ENCODE measurements around the gene RBM39. TPM values are rescaled to one million over a fixed set of nuclear protein-coding genes. Genes with fewer than 3 reads are reported as not detected.
"Not testable (repeated sequence)": the region's sequence is repeated elsewhere in the genome, so short reads cannot be mapped to it uniquely, and the experiment has no call there.

RBM39 gene
- total RNA-seq, 1 donor from 2014 or later = 208 TPM

- Histone ChIP-seq H3K4me3 (ENCODE audit: insufficient read depth, low read depth, low read length) (no peak overlapping the region), H3K9ac (ENCODE audit: low read length) (no peak overlapping the region), H3K27me3 (ENCODE audit: insufficient read depth, low read length) (no peaks in the 10 kb centered on the region), H3K36me3 (ENCODE audit: insufficient read depth, low read length) (no peaks in the 10 kb centered on the region), H3K4me2 (ENCODE audit: low read length) (no peak overlapping the region), H4K20me1 (ENCODE audit: insufficient read depth, low read length) (peaks cover 19% of the 10 kb centered on the region), H3K4me1 (ENCODE audit: insufficient read depth, low read length) (peaks cover 7% of the 10 kb centered on the region), H2AFZ (ENCODE audit: low read depth, low read length) (no peak overlapping the region), H3K79me2 (ENCODE audit: insufficient read depth, low read length) (peaks cover 46% of the 10 kb centered on the region), H3K27ac (ENCODE audit: low read depth, low read length) (no peak overlapping the region), H3K9me3 (ENCODE audit: insufficient read depth, low read depth, low read length) (no peaks in the 10 kb centered on the region)
- no peaks in the 10 kb centered on the region for H3K9me3 Mint-ChIP-seq (ENCODE audit: unreplicated experiment)
- no peaks in the 10 kb centered on the region for H3K27me3 Mint-ChIP-seq (ENCODE audit: low read depth, unreplicated experiment)
- peaks cover 6% of the 10 kb centered on the region for H3K4me1 Mint-ChIP-seq (ENCODE audit: low read depth, unreplicated experiment)
- FAIRE-seq = no peak
- DNase-seq (ENCODE audit: low read depth) = no peak
- H3K27ac Mint-ChIP-seq (ENCODE audit: unreplicated experiment) = no peak overlapping the region
- no peak overlapping the region for H3K4me3 Mint-ChIP-seq (ENCODE audit: unreplicated experiment)
- no peak for TF ChIP-seq EZH2 (IDR thresholded peaks at IDR 0.05; ENCODE audit: insufficient read depth, low read length)
- no peak for TF ChIP-seq CTCF (IDR thresholded peaks at IDR 0.05; ENCODE audit: insufficient read depth, low read depth, low read length)
- H3K36me3 Mint-ChIP-seq (ENCODE audit: low read depth, unreplicated experiment) = peaks cover 6% of the 10 kb centered on the region
These were observed 49.0 kb upstream of the RBM39 start for GRCh38 chr20:35791097-35791496.

GRCh38 chr20:35788796-35789195, 46.7 kb upstream of the RBM39 start:
- no peak for TF ChIP-seq CTCF (IDR thresholded peaks at IDR 0.05; ENCODE audit: insufficient read depth, low read depth, low read length)
- no peak for TF ChIP-seq EZH2 (IDR thresholded peaks at IDR 0.05; ENCODE audit: insufficient read depth, low read length)
- Histone ChIP-seq H3K4me3 (ENCODE audit: insufficient read depth, low read depth, low read length) (no peak overlapping the region), H3K27me3 (ENCODE audit: insufficient read depth, low read length) (no peaks in the 10 kb centered on the region), H3K9me3 (ENCODE audit: insufficient read depth, low read depth, low read length) (no peaks in the 10 kb centered on the region), H3K79me2 (ENCODE audit: insufficient read depth, low read length) (peaks cover 41% of the 10 kb centered on the region), H3K9ac (ENCODE audit: low read length) (no peak overlapping the region), H3K27ac (ENCODE audit: low read depth, low read length) (no peak overlapping the region), H3K36me3 (ENCODE audit: insufficient read depth, low read length) (no peaks in the 10 kb centered on the region), H3K4me2 (ENCODE audit: low read length) (no peak overlapping the region), H4K20me1 (ENCODE audit: insufficient read depth, low read length) (peaks cover 20% of the 10 kb centered on the region), H2AFZ (ENCODE audit: low read depth, low read length) (no peak overlapping the region), H3K4me1 (ENCODE audit: insufficient read depth, low read length) (peaks cover 7% of the 10 kb centered on the region)
- Mint-ChIP-seq H3K4me1 (ENCODE audit: low read depth, unreplicated experiment) (peaks cover 6% of the 10 kb centered on the region), H3K36me3 (ENCODE audit: low read depth, unreplicated experiment) (peaks cover 3% of the 10 kb centered on the region), H3K27ac (ENCODE audit: unreplicated experiment) (no peak overlapping the region), H3K27me3 (ENCODE audit: low read depth, unreplicated experiment) (no peaks in the 10 kb centered on the region), H3K9me3 (ENCODE audit: unreplicated experiment) (no peaks in the 10 kb centered on the region), H3K4me3 (ENCODE audit: unreplicated experiment) (no peak overlapping the region)
- DNase-seq (ENCODE audit: low read depth) (no peak), FAIRE-seq (no peak)

- H3K27me3 Mint-ChIP-seq (ENCODE audit: low read depth, unreplicated experiment); DNase-seq (ENCODE audit: low read depth); H3K9me3 Mint-ChIP-seq (ENCODE audit: unreplicated experiment); H3K27ac ChIP-seq (ENCODE audit: low read depth, low read length); H2AFZ ChIP-seq (ENCODE audit: low read depth, low read length); H3K9me3 ChIP-seq (ENCODE audit: insufficient read depth, low read depth, low read length); H3K4me1 ChIP-seq (ENCODE audit: insufficient read depth, low read length); H3K4me3 ChIP-seq (ENCODE audit: insufficient read depth, low read depth, low read length); H3K36me3 Mint-ChIP-seq (ENCODE audit: low read depth, unreplicated experiment); H3K4me1 Mint-ChIP-seq (ENCODE audit: low read depth, unreplicated experiment); H3K27ac Mint-ChIP-seq (ENCODE audit: unreplicated experiment); H3K4me2 ChIP-seq (ENCODE audit: low read length); FAIRE-seq; H3K4me3 Mint-ChIP-seq (ENCODE audit: unreplicated experiment); H3K36me3 ChIP-seq (ENCODE audit: insufficient read depth, low read length); H3K9ac ChIP-seq (ENCODE audit: low read length); H3K27me3 ChIP-seq (ENCODE audit: insufficient read depth, low read length): not testable (repeated sequence)
- peaks cover 56% of the 10 kb centered on the region for H3K79me2 ChIP-seq (ENCODE audit: insufficient read depth, low read length)
- H4K20me1 ChIP-seq (ENCODE audit: insufficient read depth, low read length) = peaks cover 22% of the 10 kb centered on the region
These were observed 43.5 kb upstream of the RBM39 start for GRCh38 chr20:35785541-35785940.

- H3K4me1 Mint-ChIP-seq (ENCODE audit: low read depth, unreplicated experiment); H3K4me3 ChIP-seq (ENCODE audit: insufficient read depth, low read depth, low read length); H3K4me1 ChIP-seq (ENCODE audit: insufficient read depth, low read length); H3K4me2 ChIP-seq (ENCODE audit: low read length); H3K27me3 ChIP-seq (ENCODE audit: insufficient read depth, low read length); H3K36me3 Mint-ChIP-seq (ENCODE audit: low read depth, unreplicated experiment); FAIRE-seq; H3K27ac ChIP-seq (ENCODE audit: low read depth, low read length); H3K27me3 Mint-ChIP-seq (ENCODE audit: low read depth, unreplicated experiment); H3K36me3 ChIP-seq (ENCODE audit: insufficient read depth, low read length); H3K9me3 Mint-ChIP-seq (ENCODE audit: unreplicated experiment); H3K9ac ChIP-seq (ENCODE audit: low read length); DNase-seq (ENCODE audit: low read depth); H3K9me3 ChIP-seq (ENCODE audit: insufficient read depth, low read depth, low read length); H3K4me3 Mint-ChIP-seq (ENCODE audit: unreplicated experiment); H2AFZ ChIP-seq (ENCODE audit: low read depth, low read length); H3K27ac Mint-ChIP-seq (ENCODE audit: unreplicated experiment): not testable (repeated sequence)
- peaks cover 58% of the 10 kb centered on the region for H3K79me2 ChIP-seq (ENCODE audit: insufficient read depth, low read length)
- H4K20me1 ChIP-seq (ENCODE audit: insufficient read depth, low read length) = peaks cover 26% of the 10 kb centered on the region
These were observed 41.8 kb upstream of the RBM39 start for GRCh38 chr20:35783811-35784210.
